Ovary (tissue), 3 donors: ENCODE measurements around the gene IL15RA.

Source experiments
- EP300 ChIP-seq: sonication (generic); formaldehyde crosslinking; IDR thresholded peaks from one replicate; pipeline ENCODE4 v1.6.1; 2017; ENCODE audit warnings: antibody characterized with exemption
- POLR2A ChIP-seq: fragments of 450-650 bp; IDR thresholded peaks from one replicate; pipeline ENCODE4 v1.6.1; 2017; ENCODE audit warnings: antibody characterized with exemption, mild to moderate bottlenecking, moderate library complexity
- TF ChIP-seq, protein P1 (sequence below), 3 donors: fragments of 450-650 bp in 2 of 3; fragments of 200-600 bp in 1 of 3; IDR thresholded peaks; one replicate each; pipeline versions ENCODE4 v1.5.1 to v1.8.0; 2016 to 2022; ENCODE audit warnings: antibody characterized with exemption in 3 of 3, mild to moderate bottlenecking in 1 of 3
- donor health status: DM: no; HTN: no; CAD: no.

DNA sequence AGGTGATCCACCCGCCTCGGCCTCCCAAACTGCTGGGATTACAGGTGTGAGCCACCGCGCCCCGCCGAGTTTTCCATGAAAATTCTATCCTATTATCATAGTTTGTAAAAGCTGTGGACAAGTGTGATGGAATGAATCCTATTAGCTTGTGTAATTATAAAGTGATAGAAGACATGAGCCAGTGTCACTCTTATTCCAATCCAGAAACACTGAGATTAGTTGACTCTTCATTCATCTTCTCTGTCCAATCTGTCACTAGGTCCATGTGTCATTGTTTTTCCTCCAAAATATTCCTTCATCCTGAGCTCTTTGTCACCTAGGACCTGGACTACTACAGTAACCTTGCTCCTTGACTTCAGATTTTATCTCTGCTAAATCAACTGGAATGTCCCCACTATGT, 73.8 kb downstream of the IL15RA start:
- TF ChIP-seq, protein P1, sequence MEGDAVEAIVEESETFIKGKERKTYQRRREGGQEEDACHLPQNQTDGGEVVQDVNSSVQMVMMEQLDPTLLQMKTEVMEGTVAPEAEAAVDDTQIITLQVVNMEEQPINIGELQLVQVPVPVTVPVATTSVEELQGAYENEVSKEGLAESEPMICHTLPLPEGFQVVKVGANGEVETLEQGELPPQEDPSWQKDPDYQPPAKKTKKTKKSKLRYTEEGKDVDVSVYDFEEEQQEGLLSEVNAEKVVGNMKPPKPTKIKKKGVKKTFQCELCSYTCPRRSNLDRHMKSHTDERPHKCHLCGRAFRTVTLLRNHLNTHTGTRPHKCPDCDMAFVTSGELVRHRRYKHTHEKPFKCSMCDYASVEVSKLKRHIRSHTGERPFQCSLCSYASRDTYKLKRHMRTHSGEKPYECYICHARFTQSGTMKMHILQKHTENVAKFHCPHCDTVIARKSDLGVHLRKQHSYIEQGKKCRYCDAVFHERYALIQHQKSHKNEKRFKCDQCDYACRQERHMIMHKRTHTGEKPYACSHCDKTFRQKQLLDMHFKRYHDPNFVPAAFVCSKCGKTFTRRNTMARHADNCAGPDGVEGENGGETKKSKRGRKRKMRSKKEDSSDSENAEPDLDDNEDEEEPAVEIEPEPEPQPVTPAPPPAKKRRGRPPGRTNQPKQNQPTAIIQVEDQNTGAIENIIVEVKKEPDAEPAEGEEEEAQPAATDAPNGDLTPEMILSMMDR (IDR thresholded peaks at IDR 0.05): no peak
- TF ChIP-seq POLR2A (no peak), EP300 (no peak)
